NT2/D1 (cell line): Measurements from ENCODE around the gene SMIM12.

Source experiments
- DNase-seq: peaks from one replicate; pipeline ENCODE4 v3.0.0-alpha.2; 2011; ENCODE audit warnings: low read depth, low spot score
- H3K27me3 ChIP-seq: 2 replicates; pipeline ENCODE4 v1.6.0; 2011; ENCODE audit warnings: mild to moderate bottlenecking; ENCODE audit not compliant: insufficient read length, insufficient read depth
- H3K36me3 ChIP-seq: 2 replicates; pipeline ENCODE4 v1.6.1; 2011; ENCODE audit warnings: mild to moderate bottlenecking, low read length, mixed read lengths; ENCODE audit not compliant: insufficient read depth, insufficient read length
- H3K4me1 ChIP-seq: 2 replicates; pipeline ENCODE4 v1.5.1; 2011; ENCODE audit not compliant: insufficient read depth, insufficient read length
- H3K4me3 ChIP-seq: 2 replicates; pipeline ENCODE4 v1.5.1; 2011; ENCODE audit warnings: low read depth; ENCODE audit not compliant: insufficient read length
- H3K9ac ChIP-seq: 2 replicates; pipeline ENCODE4 v1.6.0; 2011; ENCODE audit warnings: low read depth; ENCODE audit not compliant: insufficient read length
- H3K9me3 ChIP-seq: 2 replicates; pipeline ENCODE4 v1.5.1; 2011; ENCODE audit warnings: mild to moderate bottlenecking, low read length; ENCODE audit not compliant: insufficient read depth
- SUZ12 ChIP-seq: IDR thresholded peaks from 2 replicates; pipeline ENCODE4 v1.6.1; 2011; ENCODE audit not compliant: insufficient read length, insufficient read depth; ENCODE audit errors: extremely low read depth
- YY1 ChIP-seq: IDR thresholded peaks from 2 replicates; pipeline ENCODE4 v1.6.1; 2011; ENCODE audit not compliant: insufficient read length, insufficient read depth
- ZNF274 ChIP-seq: IDR thresholded peaks from 2 replicates; pipeline ENCODE4 v1.6.1; 2011; ENCODE audit warnings: mild to moderate bottlenecking, low read depth, low read length

Gene SMIM12

GRCh38 chr1:34842073-34842472, 17.5 kb downstream of the SMIM12 start:
- DNase-seq, result no peak
- Histone ChIP-seq H3K9me3 (no peaks in the 10 kb centered on the region), H3K27me3 (peaks cover 29% of the 10 kb centered on the region), H3K9ac (no peak overlapping the region), H3K4me1 (peaks cover 21% of the 10 kb centered on the region), H3K36me3 (no peaks in the 10 kb centered on the region), H3K4me3 (no peak overlapping the region)
- TF ChIP-seq ZNF274 (no peak), YY1 (no peak), SUZ12 (no peak)

GRCh38 chr1:34840426-34840825, 19.1 kb downstream of the SMIM12 start:
- peaks cover 26% of the 10 kb centered on the region for H3K4me1 ChIP-seq
- H3K27me3 ChIP-seq, result peaks cover 29% of the 10 kb centered on the region
- no peak for DNase-seq
- H3K9me3 ChIP-seq, result no peaks in the 10 kb centered on the region
- H3K4me3 ChIP-seq, result no peak overlapping the region
- no peak overlapping the region for H3K9ac ChIP-seq
- TF ChIP-seq ZNF274, result no peak
- TF ChIP-seq YY1, result no peak
- TF ChIP-seq SUZ12, result no peak
- no peaks in the 10 kb centered on the region for H3K36me3 ChIP-seq

- H3K9me3 ChIP-seq, result no peaks in the 10 kb centered on the region
- no peak for DNase-seq
- no peak overlapping the region for H3K4me3 ChIP-seq
- TF ChIP-seq YY1 (no peak), SUZ12 (no peak), ZNF274 (no peak)
- H3K36me3 ChIP-seq, result no peaks in the 10 kb centered on the region
- H3K27me3 ChIP-seq, result peaks cover 29% of the 10 kb centered on the region
- H3K4me1 ChIP-seq, result peaks cover 21% of the 10 kb centered on the region
- no peak overlapping the region for H3K9ac ChIP-seq
These were observed 19.8 kb downstream of the SMIM12 start for GRCh38 chr1:34839526-34840305.

DNA sequence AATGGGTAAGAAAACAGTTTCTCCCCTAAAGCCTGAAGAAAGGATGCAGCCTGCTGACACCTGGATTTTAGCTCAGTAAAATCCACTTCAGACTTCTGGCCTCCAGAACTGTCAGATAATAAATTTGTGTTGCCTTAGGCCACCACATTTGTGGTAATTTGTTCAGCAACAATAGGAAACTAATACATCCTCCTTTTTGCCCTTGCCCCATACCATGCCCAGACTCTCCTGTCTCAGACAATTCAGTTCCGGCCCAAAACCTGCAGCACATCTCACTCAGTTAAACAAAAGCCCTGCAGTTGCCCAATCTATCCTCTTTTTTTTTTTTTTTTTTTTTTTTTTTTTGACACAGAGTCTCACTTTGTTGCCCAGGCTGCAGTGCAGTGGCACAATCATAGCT, 25.8 kb downstream of the SMIM12 start:
- H3K36me3 ChIP-seq, result no peaks in the 10 kb centered on the region
- H3K9ac ChIP-seq, result no peak overlapping the region
- no peaks in the 10 kb centered on the region for H3K9me3 ChIP-seq
- TF ChIP-seq YY1 (no peak), ZNF274 (no peak), SUZ12 (no peak)
- DNase-seq, result no peak
- no peak overlapping the region for H3K4me3 ChIP-seq
- peaks cover 7% of the 10 kb centered on the region for H3K4me1 ChIP-seq
- H3K27me3 ChIP-seq, result no peaks in the 10 kb centered on the region

DNA sequence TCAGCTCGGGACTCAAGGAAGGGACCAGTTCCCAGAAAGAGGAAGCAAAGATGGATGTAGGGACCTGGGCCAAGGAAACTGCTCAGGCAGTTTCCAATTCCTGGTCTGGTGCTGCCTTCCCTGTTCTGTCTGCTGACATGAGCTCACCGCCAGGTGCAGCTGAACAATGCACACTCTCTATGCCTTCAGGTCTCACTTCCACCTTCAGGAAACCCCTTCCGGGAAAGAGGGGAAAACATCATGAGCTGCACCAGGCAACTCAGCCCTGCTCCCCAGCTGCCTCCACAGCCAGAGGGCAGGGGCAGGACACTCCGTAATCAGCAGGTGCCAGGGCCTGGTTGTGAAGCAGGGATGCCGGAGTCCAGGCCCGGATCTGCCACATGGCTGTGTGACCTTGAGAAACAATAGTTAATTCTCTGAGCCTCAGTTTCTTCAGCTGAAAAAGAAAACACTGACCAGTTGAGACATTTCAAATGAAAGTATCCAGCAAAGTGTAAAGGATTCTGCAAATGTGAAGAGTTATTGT, 27.8 kb downstream of the SMIM12 start:
- TF ChIP-seq ZNF274 (no peak), SUZ12 (no peak), YY1 (no peak)
- no peak for DNase-seq
- H3K36me3 ChIP-seq, result no peaks in the 10 kb centered on the region
- peaks cover 5% of the 10 kb centered on the region for H3K4me1 ChIP-seq
- H3K9me3 ChIP-seq, result no peaks in the 10 kb centered on the region
- peaks cover under 1% of the 10 kb centered on the region for H3K27me3 ChIP-seq
- H3K9ac ChIP-seq, result no peak overlapping the region
- no peak overlapping the region for H3K4me3 ChIP-seq

DNA sequence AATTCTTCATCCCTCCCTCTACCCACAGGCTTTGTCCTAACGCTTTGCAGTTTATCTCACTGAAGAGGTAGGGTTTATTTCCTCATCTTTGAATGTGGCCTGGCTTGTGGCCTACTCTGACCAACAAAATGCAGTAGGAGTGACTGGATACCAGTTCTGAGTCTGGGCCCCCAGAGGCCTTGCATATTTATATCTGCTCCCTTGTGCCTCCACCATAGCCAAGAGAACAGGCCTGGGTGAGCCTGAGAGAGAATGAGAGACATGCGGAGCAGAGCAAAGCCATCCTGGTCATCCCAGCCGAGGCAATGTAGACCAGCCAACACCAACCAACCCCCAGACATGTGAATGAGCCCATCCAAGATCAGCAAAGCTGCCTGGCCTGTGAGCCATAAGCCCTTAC, 30.3 kb downstream of the SMIM12 start:
- H3K9ac ChIP-seq, result no peak overlapping the region
- H3K27me3 ChIP-seq, result peaks cover 3% of the 10 kb centered on the region
- no peaks in the 10 kb centered on the region for H3K36me3 ChIP-seq
- TF ChIP-seq SUZ12, result no peak
- no peak for TF ChIP-seq ZNF274
- TF ChIP-seq YY1, result no peak
- no peaks in the 10 kb centered on the region for H3K9me3 ChIP-seq
- peaks cover 4% of the 10 kb centered on the region for H3K4me1 ChIP-seq
- H3K4me3 ChIP-seq, result no peak overlapping the region
- no peak for DNase-seq

DNA sequence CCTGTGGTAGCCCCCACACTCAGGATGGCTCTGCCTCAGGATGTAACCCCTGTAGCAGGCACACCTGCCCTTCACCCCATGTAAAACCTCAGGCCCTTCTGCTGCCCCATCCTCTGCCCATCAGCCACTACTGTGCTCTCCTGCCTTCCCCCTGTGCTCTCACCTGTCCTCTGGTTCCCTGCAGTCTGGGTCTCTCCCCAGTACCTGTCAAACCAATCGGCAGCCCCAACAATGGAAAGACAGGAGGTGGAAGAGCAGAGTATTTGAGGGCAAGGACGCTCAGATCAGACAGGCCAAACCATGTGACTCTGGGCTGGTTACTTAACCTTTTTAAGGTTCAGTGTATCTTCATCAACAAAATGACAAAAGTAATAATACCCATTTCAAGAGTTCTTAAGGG, 30.9 kb downstream of the SMIM12 start:
- H3K4me3 ChIP-seq, result no peak overlapping the region
- TF ChIP-seq ZNF274 (no peak), SUZ12 (no peak), YY1 (no peak)
- no peaks in the 10 kb centered on the region for H3K9me3 ChIP-seq
- H3K9ac ChIP-seq, result no peak overlapping the region
- H3K36me3 ChIP-seq, result no peaks in the 10 kb centered on the region
- no peak for DNase-seq
- peaks cover 3% of the 10 kb centered on the region for H3K27me3 ChIP-seq
- peaks cover 4% of the 10 kb centered on the region for H3K4me1 ChIP-seq
